Mucosa of descending colon (tissue), 3 donors: ENCODE data around the gene CYYR1. TPM values are rescaled to one million over a fixed set of nuclear protein-coding genes. Genes with fewer than 3 reads are reported as not detected.

Experiments used
- ATAC-seq: fragments of 200-7000 bp; cut with Tn5 transposase; one replicate; pipeline ENCODE4 v1.9.1; 2020; ENCODE audit warnings: mild to moderate bottlenecking, moderate library complexity
- DNase-seq, 3 donors: peaks; one replicate each; pipeline ENCODE4 v3.0.0-alpha.2; 2020
- H3K36me3 ChIP-seq: fragments of 200-600 bp; one replicate; pipeline ENCODE4 v1.8.0; 2021; ENCODE audit warnings: low read depth, mild to moderate bottlenecking
- H3K4me1 ChIP-seq: fragments of 200-600 bp; one replicate; pipeline ENCODE4 v1.8.0; 2021; ENCODE audit warnings: low read depth, mild to moderate bottlenecking
- H3K4me3 ChIP-seq: fragments of 200-600 bp; one replicate; pipeline ENCODE4 v1.8.0; 2021; ENCODE audit warnings: mild to moderate bottlenecking
- H3K9me3 ChIP-seq: fragments of 200-600 bp; one replicate; pipeline ENCODE4 v1.8.0; 2021; ENCODE audit warnings: mild to moderate bottlenecking
- CTCF ChIP-seq: fragments of 200-600 bp; IDR thresholded peaks from one replicate; pipeline ENCODE4 v1.8.0; 2022; ENCODE audit warnings: antibody characterized with exemption, mild to moderate bottlenecking
- intact Hi-C, 2 donors: fragments of 100-400 bp; cut with DNase I in 1 of 2; cut with micrococcal nuclease in 1 of 2; formaldehyde crosslinking; loops; one replicate each; pipeline versions ENCODE4 v1.11.0 to v1.11.1; 2022; cut with DNase I, micrococcal nuclease
- total RNA-seq, 3 donors: library from RNA; stranded (reverse); fragmentation: NEBNext Ultra II Directional in 2 of 3; extraction: Animal tissue kit (Norgen Biotek cat#: 25700) in 2 of 3; gene quantifications; one replicate each; pipeline versions ENCODE4 v1.2.1 to v1.2.4, GENCODE V29; 2021 to 2023
- donor health status: DM: no; HTN: no; CAD: no; lungs with moderate emphysema.
- donor health status: DM: no; HTN: no; CAD: no.
- donor health status: DM: no; HTN: yes; CAD: no.

Gene CYYR1
- total RNA-seq, 3 donors from 2014 or later, result 4.3 to 5.9 (median 5.2) TPM

- intact Hi-C loops, result no loop called here
- Histone ChIP-seq H3K4me1 (no peaks in the 10 kb centered on the region), H3K36me3 (no peaks in the 10 kb centered on the region), H3K4me3 (no peak overlapping the region), H3K9me3 (no peaks in the 10 kb centered on the region)
- no peak for ATAC-seq
- DNase-seq, result no peak
- TF ChIP-seq CTCF, result no peak
Measured at GRCh38 chr21:26583769-26584168, 10.7 kb upstream of the CYYR1 start.

- Histone ChIP-seq H3K9me3 (no peaks in the 10 kb centered on the region), H3K4me3 (no peak overlapping the region), H3K4me1 (no peaks in the 10 kb centered on the region), H3K36me3 (no peaks in the 10 kb centered on the region)
- no peak for TF ChIP-seq CTCF
- ATAC-seq (no peak), DNase-seq (no peak)
- intact Hi-C loops, result no loop called here
Measured at GRCh38 chr21:26581818-26582217, 8.7 kb upstream of the CYYR1 start.

- no peak overlapping the region for H3K4me3 ChIP-seq
- ATAC-seq (no peak), DNase-seq (no peak)
- no peaks in the 10 kb centered on the region for H3K4me1 ChIP-seq
- no peak for TF ChIP-seq CTCF
- intact Hi-C loops, result no loop called here
- H3K36me3 ChIP-seq, result no peaks in the 10 kb centered on the region
- H3K9me3 ChIP-seq, result no peaks in the 10 kb centered on the region
Measured at GRCh38 chr21:26572076-26572701, 897 bp downstream of the CYYR1 start.

- no peaks in the 10 kb centered on the region for H3K4me1 ChIP-seq
- DNase-seq, result no peak
- intact Hi-C loops, result no loop called here
- H3K36me3 ChIP-seq, result no peaks in the 10 kb centered on the region
- no peak for TF ChIP-seq CTCF
- H3K4me3 ChIP-seq, result no peak overlapping the region
- H3K9me3 ChIP-seq, result no peaks in the 10 kb centered on the region
- ATAC-seq, result no peak
Measured at GRCh38 chr21:26570203-26570602, 2.9 kb downstream of the CYYR1 start.

GRCh38 chr21:26565546-26565945 lies 7.5 kb downstream of the CYYR1 start:
- no peaks in the 10 kb centered on the region for H3K36me3 ChIP-seq
- no peaks in the 10 kb centered on the region for H3K4me1 ChIP-seq
- DNase-seq (no peak), ATAC-seq (no peak)
- intact Hi-C loops, result no loop called here
- no peak overlapping the region for H3K4me3 ChIP-seq
- no peaks in the 10 kb centered on the region for H3K9me3 ChIP-seq
- TF ChIP-seq CTCF, result no peak

- TF ChIP-seq CTCF, result no peak
- no peaks in the 10 kb centered on the region for H3K36me3 ChIP-seq
- intact Hi-C loops, result no loop called here
- DNase-seq, result no peak
- no peak for ATAC-seq
- H3K9me3 ChIP-seq, result no peaks in the 10 kb centered on the region
- no peaks in the 10 kb centered on the region for H3K4me1 ChIP-seq
- no peak overlapping the region for H3K4me3 ChIP-seq
Measured at GRCh38 chr21:26565111-26565510, 8.0 kb downstream of the CYYR1 start.
